Bronchial epithelial cell (primary cell): ENCODE data around the gene ROR2. TPM values are rescaled to one million over a fixed set of nuclear protein-coding genes. Genes with fewer than 3 reads are reported as not detected.

Experiments
- DNase-seq: peaks from one replicate; pipeline ENCODE4 v3.0.0-alpha.2; 2010; ENCODE audit warnings: low read depth
- FAIRE-seq: peaks from 2 replicates; lab custom pipeline; 2011; peaks lifted over from hg19 to GRCh38; lab: Jason Lieb, UNC
- H3K27me3 ChIP-seq: 2 replicates; pipeline ENCODE4 v1.5.1; 2011; ENCODE audit warnings: low read length; ENCODE audit not compliant: control insufficient read depth, insufficient read depth
- H3K36me3 ChIP-seq: 2 replicates; pipeline ENCODE4 v1.5.1; 2011; ENCODE audit warnings: low read length; ENCODE audit not compliant: control insufficient read depth, insufficient read depth
- H3K4me3 ChIP-seq: 2 replicates; pipeline ENCODE4 v1.5.1; 2011; ENCODE audit warnings: mild to moderate bottlenecking, low read depth, low read length, control low read depth
- total RNA-seq: library from RNA; depleted of rRNA; stranded (reverse); fragments of >200 nt; gene quantifications from 2 replicates; pipeline ENCODE4 v1.2.1, GENCODE V29; 2014
- TF ChIP-seq, protein P1 (sequence below): IDR thresholded peaks from 2 replicates; pipeline ENCODE4 v1.5.1; 2011; ENCODE audit warnings: mild to moderate bottlenecking, moderate library complexity, low read length, control low read depth, inconsistent platforms; ENCODE audit not compliant: insufficient read depth, severe bottlenecking

Gene ROR2
- total RNA-seq, 1 donor from 2014 or later: 0.26 TPM

- Histone ChIP-seq H3K4me3 (no peak overlapping the region), H3K27me3 (no peaks in the 10 kb centered on the region), H3K36me3 (no peaks in the 10 kb centered on the region)
- FAIRE-seq: no peak
- TF ChIP-seq, protein P1, sequence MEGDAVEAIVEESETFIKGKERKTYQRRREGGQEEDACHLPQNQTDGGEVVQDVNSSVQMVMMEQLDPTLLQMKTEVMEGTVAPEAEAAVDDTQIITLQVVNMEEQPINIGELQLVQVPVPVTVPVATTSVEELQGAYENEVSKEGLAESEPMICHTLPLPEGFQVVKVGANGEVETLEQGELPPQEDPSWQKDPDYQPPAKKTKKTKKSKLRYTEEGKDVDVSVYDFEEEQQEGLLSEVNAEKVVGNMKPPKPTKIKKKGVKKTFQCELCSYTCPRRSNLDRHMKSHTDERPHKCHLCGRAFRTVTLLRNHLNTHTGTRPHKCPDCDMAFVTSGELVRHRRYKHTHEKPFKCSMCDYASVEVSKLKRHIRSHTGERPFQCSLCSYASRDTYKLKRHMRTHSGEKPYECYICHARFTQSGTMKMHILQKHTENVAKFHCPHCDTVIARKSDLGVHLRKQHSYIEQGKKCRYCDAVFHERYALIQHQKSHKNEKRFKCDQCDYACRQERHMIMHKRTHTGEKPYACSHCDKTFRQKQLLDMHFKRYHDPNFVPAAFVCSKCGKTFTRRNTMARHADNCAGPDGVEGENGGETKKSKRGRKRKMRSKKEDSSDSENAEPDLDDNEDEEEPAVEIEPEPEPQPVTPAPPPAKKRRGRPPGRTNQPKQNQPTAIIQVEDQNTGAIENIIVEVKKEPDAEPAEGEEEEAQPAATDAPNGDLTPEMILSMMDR: no peak
- DNase-seq: no peak
Observed at GRCh38 chr9:91927922-91928510, 22.0 kb downstream of the ROR2 start.

DNA sequence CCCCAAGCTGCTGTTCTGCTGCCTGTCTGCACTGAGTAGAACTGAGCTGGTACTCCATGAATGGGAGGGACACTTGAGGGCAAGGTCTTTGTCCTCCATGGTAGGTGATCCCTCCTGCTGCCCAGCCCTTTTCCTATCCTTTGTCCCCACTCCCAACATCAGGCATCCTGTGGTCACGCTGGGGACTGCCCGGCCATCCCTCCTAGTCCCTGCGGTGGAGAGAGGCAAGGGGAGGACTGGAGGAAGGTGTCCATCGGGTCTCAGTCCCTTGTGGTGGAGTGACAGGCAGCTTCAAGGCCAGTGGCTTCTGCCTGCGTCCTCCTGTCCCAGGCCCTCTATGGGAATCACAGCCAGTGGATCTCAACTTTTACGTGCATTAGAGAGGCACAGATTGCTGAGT lies 25.9 kb downstream of the ROR2 start:
- FAIRE-seq: no peak
- TF ChIP-seq, protein P1: no peak
- H3K4me3 ChIP-seq: no peak overlapping the region
- no peaks in the 10 kb centered on the region for H3K27me3 ChIP-seq
- H3K36me3 ChIP-seq: no peaks in the 10 kb centered on the region
- no peak for DNase-seq

DNA sequence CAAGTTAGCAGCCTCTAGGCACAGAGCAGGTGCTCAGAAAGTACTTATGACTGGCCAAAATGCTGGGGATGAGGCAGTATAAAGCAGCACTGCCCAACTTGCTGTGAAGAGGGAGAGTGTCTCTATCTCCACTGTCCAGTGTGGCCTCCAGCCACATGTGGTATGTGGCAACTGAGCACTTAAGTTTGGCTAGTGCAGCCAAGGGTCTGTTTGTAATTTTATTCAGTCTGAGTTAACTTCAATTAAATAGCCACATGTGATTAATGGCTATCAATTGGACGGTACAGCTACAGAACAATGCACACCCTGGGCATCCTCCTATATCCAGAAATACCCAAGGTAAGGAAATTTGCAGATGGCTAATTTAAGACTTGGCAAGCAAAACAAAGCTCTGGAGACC lies 26.9 kb downstream of the ROR2 start:
- FAIRE-seq (no peak), DNase-seq (no peak)
- Histone ChIP-seq H3K4me3 (no peak overlapping the region), H3K36me3 (no peaks in the 10 kb centered on the region), H3K27me3 (no peaks in the 10 kb centered on the region)
- TF ChIP-seq, protein P1: no peak

DNA sequence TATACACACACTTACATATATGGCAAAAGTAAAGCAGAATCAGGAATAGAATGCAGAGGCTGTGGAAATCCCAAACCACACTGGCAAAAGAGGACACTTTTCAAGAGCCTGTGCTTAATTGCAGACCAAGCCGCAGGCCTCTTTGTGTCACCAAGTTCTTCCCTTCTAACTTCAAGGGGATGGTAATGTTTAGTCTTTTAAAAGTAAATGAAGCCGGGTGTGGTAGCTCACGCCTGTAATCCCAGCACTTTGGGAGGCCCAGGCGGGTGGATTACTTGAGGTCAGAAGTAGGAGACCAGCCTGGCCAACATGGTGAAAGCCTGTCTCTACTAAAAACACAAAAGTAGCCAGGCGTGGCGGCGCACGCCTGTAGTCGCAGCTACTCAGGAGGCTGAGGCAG lies 28.7 kb downstream of the ROR2 start:
- H3K27me3 ChIP-seq: no peaks in the 10 kb centered on the region
- no peaks in the 10 kb centered on the region for H3K36me3 ChIP-seq
- DNase-seq (no peak), FAIRE-seq (no peak)
- TF ChIP-seq, protein P1: no peak
- no peak overlapping the region for H3K4me3 ChIP-seq

- Histone ChIP-seq H3K27me3 (no peaks in the 10 kb centered on the region), H3K36me3 (no peaks in the 10 kb centered on the region), H3K4me3 (no peak overlapping the region)
- TF ChIP-seq, protein P1: no peak
- FAIRE-seq: no peak
- DNase-seq: no peak
Observed at GRCh38 chr9:91920630-91921350, 29.2 kb downstream of the ROR2 start.

GRCh38 chr9:91919621-91920020 lies 30.4 kb downstream of the ROR2 start:
- TF ChIP-seq, protein P1: no peak
- FAIRE-seq (no peak), DNase-seq (no peak)
- Histone ChIP-seq H3K27me3 (no peaks in the 10 kb centered on the region), H3K4me3 (no peak overlapping the region), H3K36me3 (no peaks in the 10 kb centered on the region)
